Lower lobe of right lung (tissue), 2 donors: ENCODE data around the gene METAP1D. TPM values are rescaled to one million over a fixed set of nuclear protein-coding genes. Genes with fewer than 3 reads are reported as not detected.
"Not testable (repeated sequence)": the region's sequence is repeated elsewhere in the genome, so short reads cannot be mapped to it uniquely, and the experiment has no call there.

ENCODE experiments used
- ATAC-seq, 2 donors: fragments of 200-7000 bp; cut with Tn5 transposase; one replicate each; pipeline ENCODE4 v1.9.1; 2020 to 2022; ENCODE audit warnings: mild to moderate bottlenecking in 2 of 2, moderate library complexity in 2 of 2
- DNase-seq: peaks from one replicate; pipeline ENCODE4 v3.0.0-alpha.2; 2020
- H3K27ac ChIP-seq: fragments of 200-600 bp; one replicate; pipeline ENCODE4 v1.8.0; 2022
- H3K27me3 ChIP-seq: fragments of 200-600 bp; one replicate; pipeline ENCODE4 v1.8.0; 2022; ENCODE audit warnings: low read depth
- H3K36me3 ChIP-seq: fragments of 200-600 bp; one replicate; pipeline ENCODE4 v1.8.0; 2022; ENCODE audit warnings: mild to moderate bottlenecking
- H3K4me1 ChIP-seq: fragments of 200-600 bp; one replicate; pipeline ENCODE4 v1.8.0; 2022
- H3K4me3 ChIP-seq: fragments of 200-600 bp; one replicate; pipeline ENCODE4 v1.8.0; 2022; ENCODE audit warnings: mild to moderate bottlenecking
- H3K9me3 ChIP-seq: fragments of 200-600 bp; one replicate; pipeline ENCODE4 v1.8.0; 2022
- intact Hi-C: fragments of 100-400 bp; cut with DNase I; formaldehyde crosslinking; loops from one replicate; pipeline ENCODE4 v1.11.0; 2022
- total RNA-seq: library from RNA; stranded (reverse); fragmentation: NEBNext Ultra II Directional; extraction: Animal tissue kit (Norgen Biotek cat#: 25700); gene quantifications from one replicate; pipeline ENCODE4 v1.2.1, GENCODE V29; 2021
- TF ChIP-seq, protein P1 (sequence below): fragments of 200-600 bp; IDR thresholded peaks from one replicate; pipeline ENCODE4 v1.8.0; 2022; ENCODE audit warnings: antibody characterized with exemption, mild to moderate bottlenecking
- donor health status: DM: no; HTN: yes; CAD: no; lungs with severe emphysema.

The METAP1D gene
- total RNA-seq, 1 donor from 2014 or later, result 3.8 TPM

DNA sequence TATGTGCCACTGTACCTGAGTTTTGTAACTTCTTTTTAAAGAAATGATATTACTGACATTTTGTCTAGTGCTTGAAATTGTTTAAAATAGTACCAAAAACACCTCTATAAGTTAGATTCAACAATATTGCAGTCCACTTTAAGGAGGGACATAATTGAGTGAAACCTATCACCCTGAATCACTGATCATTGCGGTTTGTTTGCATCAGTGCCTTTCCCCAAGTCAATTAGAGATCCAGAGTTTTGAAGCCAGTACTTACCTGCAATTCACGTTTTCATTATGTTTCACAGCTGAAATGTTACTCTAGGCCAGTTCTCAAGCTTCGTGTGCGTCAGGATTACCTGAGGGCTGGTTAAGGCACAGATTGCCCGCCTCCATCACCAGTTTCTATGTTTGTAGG is 58.9 kb downstream of the METAP1D start:
- Histone ChIP-seq H3K9me3 (no peaks in the 10 kb centered on the region), H3K36me3 (no peaks in the 10 kb centered on the region), H3K27ac (no peak overlapping the region), H3K27me3 (no peaks in the 10 kb centered on the region), H3K4me3 (no peak overlapping the region), H3K4me1 (no peaks in the 10 kb centered on the region)
- ATAC-seq (no peak), DNase-seq (no peak)
- TF ChIP-seq, protein P1, sequence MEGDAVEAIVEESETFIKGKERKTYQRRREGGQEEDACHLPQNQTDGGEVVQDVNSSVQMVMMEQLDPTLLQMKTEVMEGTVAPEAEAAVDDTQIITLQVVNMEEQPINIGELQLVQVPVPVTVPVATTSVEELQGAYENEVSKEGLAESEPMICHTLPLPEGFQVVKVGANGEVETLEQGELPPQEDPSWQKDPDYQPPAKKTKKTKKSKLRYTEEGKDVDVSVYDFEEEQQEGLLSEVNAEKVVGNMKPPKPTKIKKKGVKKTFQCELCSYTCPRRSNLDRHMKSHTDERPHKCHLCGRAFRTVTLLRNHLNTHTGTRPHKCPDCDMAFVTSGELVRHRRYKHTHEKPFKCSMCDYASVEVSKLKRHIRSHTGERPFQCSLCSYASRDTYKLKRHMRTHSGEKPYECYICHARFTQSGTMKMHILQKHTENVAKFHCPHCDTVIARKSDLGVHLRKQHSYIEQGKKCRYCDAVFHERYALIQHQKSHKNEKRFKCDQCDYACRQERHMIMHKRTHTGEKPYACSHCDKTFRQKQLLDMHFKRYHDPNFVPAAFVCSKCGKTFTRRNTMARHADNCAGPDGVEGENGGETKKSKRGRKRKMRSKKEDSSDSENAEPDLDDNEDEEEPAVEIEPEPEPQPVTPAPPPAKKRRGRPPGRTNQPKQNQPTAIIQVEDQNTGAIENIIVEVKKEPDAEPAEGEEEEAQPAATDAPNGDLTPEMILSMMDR, result no peak
- intact Hi-C loops, result no loop called here

DNA sequence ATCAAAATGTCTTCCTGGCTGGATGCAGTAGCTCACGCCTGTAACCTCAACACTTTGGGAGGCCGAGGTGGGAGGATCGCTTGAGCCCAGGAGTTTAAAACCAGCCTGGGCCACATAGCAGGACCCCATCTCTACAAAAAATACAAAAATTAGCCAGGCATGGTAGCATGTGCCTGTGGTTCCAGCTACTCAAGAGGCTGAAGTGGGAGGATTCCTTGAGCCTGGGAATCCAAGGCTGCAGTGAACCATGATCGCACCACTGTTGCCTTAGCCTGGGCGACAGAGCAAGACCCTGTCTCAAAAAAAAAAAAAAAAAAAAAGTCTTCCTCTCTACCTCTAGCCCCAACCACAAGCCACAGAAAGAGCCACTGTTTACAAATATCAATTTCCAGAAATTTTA is 60.4 kb downstream of the METAP1D start:
- H3K4me3 ChIP-seq, H3K27me3 ChIP-seq, H3K27ac ChIP-seq, DNase-seq, H3K9me3 ChIP-seq, H3K4me1 ChIP-seq, ATAC-seq, intact Hi-C loops, H3K36me3 ChIP-seq: not testable (repeated sequence)

DNA sequence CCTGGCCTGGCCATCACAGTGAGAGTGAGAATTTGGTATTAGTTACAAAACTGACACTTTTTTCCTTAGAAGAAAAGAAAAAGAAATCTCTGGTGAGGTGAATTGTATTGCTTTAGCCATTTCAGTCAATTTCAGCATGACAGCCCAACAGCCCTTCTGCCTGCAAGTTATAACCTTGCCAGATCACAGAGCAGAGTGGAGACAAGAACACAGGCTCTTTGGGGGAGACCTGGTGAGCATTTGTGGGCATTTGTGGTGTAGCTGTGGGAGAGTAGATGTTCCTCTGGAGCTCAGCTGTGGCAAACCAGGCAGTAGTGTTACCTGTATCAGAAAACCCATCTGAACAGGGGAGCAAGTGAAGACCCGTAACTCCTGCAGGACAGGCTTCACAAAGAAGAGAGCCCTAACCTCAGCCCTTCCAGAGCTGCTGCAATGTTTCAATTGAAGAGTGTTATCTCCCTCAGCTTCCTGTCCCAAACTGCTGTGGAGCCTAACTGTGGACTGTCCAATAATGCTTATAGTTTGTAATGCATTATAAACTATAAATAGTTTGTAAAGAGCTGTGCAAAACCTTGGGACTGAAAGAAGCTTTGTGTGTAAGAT is 62.8 kb downstream of the METAP1D start:
- Histone ChIP-seq H3K27me3 (no peaks in the 10 kb centered on the region), H3K4me1 (no peaks in the 10 kb centered on the region), H3K36me3 (no peaks in the 10 kb centered on the region), H3K27ac (no peak overlapping the region), H3K4me3 (no peak overlapping the region), H3K9me3 (no peaks in the 10 kb centered on the region)
- intact Hi-C loops, result no loop called here
- TF ChIP-seq, protein P1, result no peak
- DNase-seq (no peak), ATAC-seq (no peak)

DNA sequence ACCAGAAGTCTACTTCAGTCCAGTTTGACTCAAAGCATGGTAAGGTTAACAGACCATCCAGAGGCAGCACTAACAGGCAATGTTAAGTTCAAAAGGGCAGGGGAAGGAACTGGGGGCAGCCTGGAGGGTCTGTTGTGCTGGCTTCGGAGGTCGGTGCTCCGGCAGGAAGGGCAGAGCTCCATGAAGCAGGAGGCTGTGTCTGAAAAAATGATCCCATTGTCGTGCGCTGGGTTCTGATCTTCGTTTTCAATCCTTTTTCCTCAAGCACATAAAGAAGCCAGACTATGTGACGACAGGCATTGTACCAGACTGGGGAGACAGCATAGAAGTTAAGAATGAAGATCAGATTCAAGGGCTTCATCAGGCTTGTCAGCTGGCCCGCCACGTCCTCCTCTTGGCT is 63.7 kb downstream of the METAP1D start:
- intact Hi-C loops, result no loop called here
- TF ChIP-seq, protein P1, result no peak
- ATAC-seq (no peak), DNase-seq (no peak)
- no peaks in the 10 kb centered on the region for H3K27me3 ChIP-seq
- H3K9me3 ChIP-seq, result no peaks in the 10 kb centered on the region
- H3K36me3 ChIP-seq, result no peaks in the 10 kb centered on the region
- no peak overlapping the region for H3K4me3 ChIP-seq
- no peaks in the 10 kb centered on the region for H3K4me1 ChIP-seq
- no peak overlapping the region for H3K27ac ChIP-seq

DNA sequence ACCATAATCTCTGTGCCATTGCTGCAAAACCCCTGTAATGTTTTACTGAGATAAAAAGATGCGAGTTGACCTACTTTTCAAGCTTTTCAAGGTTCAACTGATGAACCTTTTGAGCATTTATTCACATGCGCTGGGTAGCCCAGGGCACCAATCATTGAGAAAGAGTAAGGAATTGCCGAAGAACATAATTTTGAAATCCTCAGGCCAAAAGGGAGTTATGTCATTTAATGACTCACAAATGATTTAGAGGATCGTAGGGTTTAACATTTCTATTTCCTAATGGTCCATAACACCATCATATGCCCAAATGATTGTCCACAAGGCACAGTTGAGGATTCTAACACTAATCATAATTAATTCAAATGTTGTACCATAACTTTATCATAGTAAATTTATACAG is 65.4 kb downstream of the METAP1D start:
- intact Hi-C loops, result no loop called here
- DNase-seq (no peak), ATAC-seq (no peak)
- Histone ChIP-seq H3K27ac (no peak overlapping the region), H3K27me3 (no peaks in the 10 kb centered on the region), H3K4me3 (no peak overlapping the region), H3K9me3 (no peaks in the 10 kb centered on the region), H3K36me3 (no peaks in the 10 kb centered on the region), H3K4me1 (no peaks in the 10 kb centered on the region)
- TF ChIP-seq, protein P1, result no peak

DNA sequence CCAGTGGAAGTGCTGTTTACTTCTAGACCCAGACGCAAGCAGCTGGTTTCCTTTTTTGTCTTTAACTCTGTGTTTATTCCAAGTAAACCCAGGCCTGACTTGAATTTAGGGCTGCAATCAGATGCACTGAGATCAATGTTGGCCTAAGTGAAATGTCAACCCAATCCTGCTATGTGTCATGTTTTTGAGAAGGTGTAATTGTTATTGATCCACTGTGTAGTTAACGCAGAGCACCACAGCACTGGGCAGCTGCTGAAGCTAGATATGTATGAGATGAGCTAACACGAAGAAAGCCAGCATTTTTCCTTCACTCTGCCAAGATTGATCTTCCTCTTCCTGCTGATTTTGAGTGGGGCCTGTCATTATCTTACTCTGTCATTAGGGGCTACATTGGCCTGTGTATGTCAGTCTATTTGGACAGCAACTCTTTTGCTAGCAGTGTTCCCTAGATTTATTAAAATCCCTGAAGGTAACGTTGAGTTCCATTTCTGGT is 66.7 kb downstream of the METAP1D start:
- Histone ChIP-seq H3K27me3 (no peaks in the 10 kb centered on the region), H3K9me3 (no peaks in the 10 kb centered on the region), H3K4me3 (no peak overlapping the region), H3K4me1 (no peaks in the 10 kb centered on the region), H3K36me3 (no peaks in the 10 kb centered on the region), H3K27ac (no peak overlapping the region)
- DNase-seq (no peak), ATAC-seq (no peak)
- TF ChIP-seq, protein P1, result no peak
- intact Hi-C loops, result no loop called here

DNA sequence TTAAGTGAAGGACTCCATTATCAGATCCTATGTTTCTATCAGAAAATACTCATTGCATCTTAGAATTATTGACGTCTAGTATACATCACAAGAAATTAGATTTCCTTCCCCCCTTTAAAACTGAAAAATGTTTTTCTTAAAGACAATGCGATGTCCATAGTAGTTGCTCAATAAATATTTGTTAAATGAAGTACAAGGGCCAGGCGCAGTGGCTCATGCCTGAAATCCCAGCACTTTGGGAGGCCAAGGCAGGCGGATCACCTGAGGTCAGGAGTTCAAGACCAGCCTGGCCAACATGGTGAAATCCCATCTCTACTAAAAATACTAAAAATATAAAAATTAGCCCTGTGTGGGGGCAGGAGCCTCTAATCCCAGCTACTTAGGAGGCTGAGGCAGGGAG is 68.2 kb downstream of the METAP1D start:
- DNase-seq, H3K27ac ChIP-seq, H3K27me3 ChIP-seq, H3K4me3 ChIP-seq, H3K9me3 ChIP-seq, H3K4me1 ChIP-seq, ATAC-seq, intact Hi-C loops, H3K36me3 ChIP-seq: not testable (repeated sequence)
